H54 (cell line): ENCODE data around the gene FKBP2.

ENCODE experiments used
- DNase-seq: peaks from one replicate; pipeline ENCODE4 v3.0.0; 2011; ENCODE audit warnings: low spot score, mixed read lengths; ENCODE audit not compliant: insufficient read length
- FAIRE-seq: peaks from 3 replicates; lab custom pipeline; 2011; peaks lifted over from hg19 to GRCh38; lab: Jason Lieb, UNC
- POLR2A ChIP-seq: IDR thresholded peaks from 2 replicates; pipeline ENCODE4 v1.6.1; 2011; ENCODE audit warnings: low read depth, mild to moderate bottlenecking, low read length

Gene FKBP2

DNA sequence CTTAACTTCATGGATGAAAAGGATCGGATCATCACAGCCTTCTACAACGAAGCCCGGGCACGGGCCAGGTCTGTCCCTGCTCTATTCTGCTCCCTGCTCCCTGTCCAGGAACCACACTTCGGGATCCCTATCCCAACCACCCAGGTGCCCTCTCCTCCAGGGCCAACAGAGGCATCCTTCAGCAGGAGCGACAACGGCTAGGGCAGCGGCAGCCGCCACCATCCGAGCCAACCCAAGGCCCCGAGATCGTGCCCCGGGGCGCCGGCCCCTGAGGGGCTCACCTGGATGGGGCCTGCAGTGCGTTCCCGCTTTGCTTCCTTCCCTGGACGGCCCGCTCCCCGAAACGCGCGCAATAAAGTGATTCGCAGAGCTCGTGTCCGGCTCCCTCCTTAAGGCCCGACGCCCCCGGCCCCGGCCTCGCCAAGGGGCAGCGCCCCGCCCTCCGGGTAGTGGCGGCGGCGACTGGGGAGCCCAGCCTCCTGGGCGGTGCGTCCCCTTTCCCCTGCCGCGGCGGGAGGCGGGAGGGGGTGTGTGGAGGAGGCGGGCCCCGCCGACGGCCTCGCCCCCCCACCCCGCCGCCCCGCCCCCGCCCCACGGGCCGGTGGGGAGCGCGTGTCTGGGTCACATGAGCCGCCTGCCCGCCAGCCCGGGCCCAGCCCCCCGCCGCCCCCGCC is 6.8 kb upstream of the FKBP2 start, which contains the start of gene VEGFB:
Gene VEGFB, plus strand, starts transcription at position 672 of the 674 bp plus-strand sequence. CDS start 250 bp downstream, outside the sequence.
- TF ChIP-seq POLR2A, result no peak
- peak; percentile 67 for DNase-seq
- no peak for FAIRE-seq

DNA sequence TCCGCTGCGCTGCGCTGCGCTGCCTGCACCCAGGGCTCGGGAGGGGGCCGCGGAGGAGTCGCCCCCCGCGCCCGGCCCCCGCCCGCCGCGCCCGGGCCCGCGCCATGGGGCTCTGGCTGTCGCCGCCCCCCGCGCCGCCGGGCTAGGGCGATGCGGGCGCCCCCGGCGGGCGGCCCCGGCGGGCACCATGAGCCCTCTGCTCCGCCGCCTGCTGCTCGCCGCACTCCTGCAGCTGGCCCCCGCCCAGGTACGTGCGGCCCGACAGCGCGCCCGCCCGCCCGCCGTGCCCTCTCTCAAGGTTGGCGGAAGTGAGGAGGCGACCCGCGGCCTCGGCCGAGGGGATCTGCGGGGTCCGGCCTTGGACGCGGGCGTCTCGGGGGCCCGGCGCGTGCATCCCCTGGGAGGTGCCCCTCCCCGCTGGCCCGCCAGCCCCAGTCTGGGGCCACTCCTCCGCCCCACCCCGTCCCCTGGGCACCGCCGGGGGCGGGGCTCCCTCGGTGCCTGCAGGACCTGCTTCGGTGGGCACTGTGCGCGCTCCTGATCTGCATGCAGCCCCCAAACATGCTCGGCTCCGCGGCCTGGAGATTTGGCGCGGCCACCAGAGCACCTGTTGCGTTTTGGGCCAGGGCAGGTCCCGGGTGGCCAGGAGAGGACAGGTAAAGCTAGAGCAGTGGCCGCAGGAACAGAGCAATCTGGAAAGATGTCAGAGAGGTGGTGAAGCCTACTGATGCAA is 6.1 kb upstream of the FKBP2 start:
- DNase-seq, result no peak
- peak; percentile 43; the same call in 1 of the 2 replicates for TF ChIP-seq POLR2A
- FAIRE-seq, result no peak

DNA sequence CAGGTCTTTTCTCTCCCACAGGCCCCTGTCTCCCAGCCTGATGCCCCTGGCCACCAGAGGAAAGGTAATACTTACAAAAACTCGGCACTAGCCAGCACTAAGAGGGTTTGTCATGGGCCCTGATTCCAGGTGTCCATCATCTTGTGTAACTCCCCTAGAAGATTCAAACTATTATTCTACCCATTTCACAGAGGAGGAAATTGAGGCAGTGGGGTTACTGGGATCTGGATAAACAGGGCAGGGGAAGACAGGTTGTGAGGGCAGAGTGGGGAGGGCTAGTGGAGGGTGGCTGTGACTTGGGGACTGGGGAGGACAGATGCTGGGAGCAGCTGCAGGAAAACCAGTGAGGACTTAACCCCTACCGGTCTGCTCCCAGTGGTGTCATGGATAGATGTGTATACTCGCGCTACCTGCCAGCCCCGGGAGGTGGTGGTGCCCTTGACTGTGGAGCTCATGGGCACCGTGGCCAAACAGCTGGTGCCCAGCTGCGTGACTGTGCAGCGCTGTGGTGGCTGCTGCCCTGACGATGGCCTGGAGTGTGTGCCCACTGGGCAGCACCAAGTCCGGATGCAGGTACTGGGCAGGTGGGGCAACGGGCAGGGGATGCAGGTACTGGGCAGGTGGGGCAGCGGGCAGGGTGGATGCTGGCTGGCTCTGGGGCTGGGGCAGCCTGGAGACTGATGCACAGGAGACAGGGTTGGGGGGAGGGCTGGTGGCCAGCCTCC is 5.3 kb upstream of the FKBP2 start:
- TF ChIP-seq POLR2A, result no peak
- DNase-seq (no peak), FAIRE-seq (no peak)

DNA sequence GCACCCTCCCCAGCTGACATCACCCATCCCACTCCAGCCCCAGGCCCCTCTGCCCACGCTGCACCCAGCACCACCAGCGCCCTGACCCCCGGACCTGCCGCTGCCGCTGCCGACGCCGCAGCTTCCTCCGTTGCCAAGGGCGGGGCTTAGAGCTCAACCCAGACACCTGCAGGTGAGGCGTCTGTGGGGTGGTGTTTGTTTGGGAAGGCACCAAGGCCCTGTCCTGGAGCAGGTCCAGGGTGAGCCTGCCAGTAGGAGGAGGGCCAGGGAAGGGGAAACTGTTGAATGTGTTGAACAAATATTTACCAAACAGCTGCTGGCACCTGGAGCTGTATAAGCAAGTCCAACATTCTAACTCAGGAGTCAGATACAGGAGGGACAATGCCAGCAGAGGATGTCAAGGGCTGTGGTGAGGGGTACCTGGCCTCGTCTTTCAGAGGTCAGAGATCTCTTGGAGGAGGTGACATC is 3.4 kb upstream of the FKBP2 start:
- no peak for TF ChIP-seq POLR2A
- no peak for DNase-seq

DNA sequence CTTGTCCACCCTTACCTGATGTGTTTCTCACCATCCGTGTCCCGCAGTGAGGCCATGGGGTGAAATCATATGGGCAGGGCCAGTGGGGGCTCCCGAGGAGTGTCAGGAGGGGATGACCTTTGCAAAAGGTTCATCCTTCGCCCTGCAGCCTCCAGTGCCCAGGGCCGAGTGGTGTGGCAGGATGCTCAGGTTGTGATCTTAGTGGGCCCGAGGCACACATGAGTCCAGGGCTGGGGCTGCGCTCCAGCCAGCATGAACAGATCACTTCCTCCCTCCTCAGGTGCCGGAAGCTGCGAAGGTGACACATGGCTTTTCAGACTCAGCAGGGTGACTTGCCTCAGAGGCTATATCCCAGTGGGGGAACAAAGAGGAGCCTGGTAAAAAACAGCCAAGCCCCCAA is 2.8 kb upstream of the FKBP2 start:
- no peak for DNase-seq
- no peak for FAIRE-seq
- no peak for TF ChIP-seq POLR2A

More for the DNA sequence above, 3.4 kb upstream of the FKBP2 start:
- no peak for FAIRE-seq

DNA sequence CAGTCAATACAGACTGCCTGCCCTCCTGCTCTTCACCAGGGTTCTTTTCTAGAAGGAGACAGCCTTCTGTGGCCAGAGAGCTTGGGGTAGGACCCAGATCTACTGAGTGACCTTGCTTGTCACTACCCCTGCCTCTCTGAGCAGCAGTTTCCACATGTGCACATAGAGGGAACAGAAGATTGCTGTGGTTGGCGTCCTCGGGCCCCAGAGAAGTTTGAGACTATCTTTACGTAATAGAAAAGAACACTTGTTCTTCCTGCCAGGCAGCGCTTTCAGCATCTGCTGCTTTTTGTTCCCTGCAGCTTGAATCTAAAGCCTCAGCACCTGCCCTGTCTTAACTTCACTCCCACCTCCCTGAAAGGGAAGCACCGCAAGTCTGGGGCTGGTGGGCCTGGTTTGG is 1.9 kb upstream of the FKBP2 start:
- FAIRE-seq (no peak), DNase-seq (no peak)
- no peak for TF ChIP-seq POLR2A

DNA sequence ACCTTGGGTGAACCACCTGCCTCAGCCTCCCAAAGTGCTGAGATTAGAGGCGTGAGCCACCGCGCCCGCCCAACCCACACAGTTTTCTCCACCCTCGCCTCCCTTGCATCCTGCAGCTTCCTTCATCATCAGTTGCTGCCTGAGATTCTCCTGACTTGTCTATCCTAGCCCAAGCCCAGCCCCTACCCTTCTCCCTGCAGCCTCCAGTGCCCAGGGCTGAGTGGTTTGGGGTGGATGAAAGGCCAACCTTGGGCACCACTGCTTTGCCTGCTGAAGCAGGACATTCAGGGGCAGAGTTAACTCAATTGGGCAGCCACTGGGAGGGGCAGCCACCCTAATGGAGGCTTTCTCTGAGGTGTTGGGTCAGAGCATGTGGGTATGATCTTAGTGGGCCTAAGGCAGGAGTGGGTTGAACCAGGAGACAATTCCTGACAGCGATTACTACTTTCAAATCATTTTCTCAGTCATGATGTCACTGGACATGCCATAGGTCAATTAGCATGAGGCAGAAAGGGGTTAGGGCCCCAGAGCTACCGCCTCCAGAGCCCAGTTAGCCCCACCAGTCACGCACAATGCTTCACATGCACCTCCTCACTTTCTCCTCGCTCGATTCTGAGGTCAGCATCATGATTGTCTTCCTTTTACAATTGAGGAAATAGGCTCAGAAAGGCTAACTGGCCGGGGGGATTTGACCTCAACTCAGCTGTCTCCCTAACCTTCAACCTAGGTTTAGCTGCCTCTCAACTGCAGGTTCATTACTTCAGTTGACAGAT is 1.0 kb upstream of the FKBP2 start:
- TF ChIP-seq POLR2A, result no peak
- DNase-seq (no peak), FAIRE-seq (no peak)

DNA sequence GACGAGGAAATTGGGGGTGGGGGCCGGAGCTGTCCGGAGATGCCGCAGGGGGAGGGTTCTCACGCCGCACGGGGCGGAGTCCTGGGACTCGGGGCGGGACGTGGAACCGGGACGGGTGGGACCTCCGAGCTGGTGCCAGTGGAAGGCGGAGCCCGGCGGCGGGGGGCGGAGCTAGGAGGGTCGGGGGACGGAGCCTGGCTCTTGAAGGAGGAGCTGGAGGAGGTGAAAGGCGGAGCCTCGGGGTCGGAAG is 271 bp downstream of the FKBP2 start:
- no peak for FAIRE-seq
- peak; percentile 81 for DNase-seq

DNA sequence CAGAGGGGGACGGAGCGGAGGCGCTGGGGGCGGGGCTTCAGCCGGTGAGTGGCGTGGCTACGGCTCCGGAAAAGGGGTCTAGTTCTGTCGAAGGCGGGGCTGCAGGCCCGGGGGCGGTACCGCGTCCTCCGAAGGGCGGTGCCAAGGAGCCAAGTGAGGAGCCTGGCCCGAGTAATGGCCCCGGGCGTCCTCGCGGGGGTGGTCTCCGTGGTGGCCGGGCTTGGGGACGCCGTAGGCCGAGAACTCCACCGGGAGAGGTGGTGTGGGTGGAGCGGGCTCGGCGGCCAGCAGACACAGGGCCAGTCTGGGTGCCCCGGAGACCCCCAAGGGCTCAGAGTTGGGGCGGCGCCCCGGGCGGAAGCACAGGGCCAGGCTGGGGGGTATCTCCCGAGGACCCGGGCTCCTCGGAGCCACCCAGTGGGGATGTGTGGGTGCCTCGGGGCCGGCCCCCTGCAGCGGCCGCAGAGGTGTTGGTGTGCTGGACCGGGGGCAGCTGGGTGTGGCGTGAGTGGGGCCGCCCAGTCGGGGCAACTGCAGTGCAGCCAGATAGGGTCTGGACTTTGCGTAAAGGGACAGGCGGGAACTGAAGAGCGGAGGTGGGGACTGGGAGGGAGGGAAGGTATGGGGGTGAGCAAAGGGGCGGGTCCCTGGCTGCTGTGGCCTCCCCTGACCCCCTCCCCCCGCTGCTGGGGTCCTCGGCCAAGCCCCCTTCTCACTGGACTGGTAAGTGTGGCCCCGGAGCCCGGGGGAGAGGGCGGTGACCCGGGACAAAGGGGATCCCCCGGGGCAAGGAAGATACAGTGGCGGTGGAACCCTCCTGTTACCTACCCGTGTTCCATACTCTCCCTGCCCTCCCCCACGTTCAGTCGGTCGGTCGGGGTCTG is 838 bp downstream of the FKBP2 start:
- DNase-seq, result peak; percentile 88
- no peak for FAIRE-seq
- TF ChIP-seq POLR2A, result peak; percentile 81

More for the DNA sequence above, 271 bp downstream of the FKBP2 start:
- TF ChIP-seq POLR2A, result no peak

DNA sequence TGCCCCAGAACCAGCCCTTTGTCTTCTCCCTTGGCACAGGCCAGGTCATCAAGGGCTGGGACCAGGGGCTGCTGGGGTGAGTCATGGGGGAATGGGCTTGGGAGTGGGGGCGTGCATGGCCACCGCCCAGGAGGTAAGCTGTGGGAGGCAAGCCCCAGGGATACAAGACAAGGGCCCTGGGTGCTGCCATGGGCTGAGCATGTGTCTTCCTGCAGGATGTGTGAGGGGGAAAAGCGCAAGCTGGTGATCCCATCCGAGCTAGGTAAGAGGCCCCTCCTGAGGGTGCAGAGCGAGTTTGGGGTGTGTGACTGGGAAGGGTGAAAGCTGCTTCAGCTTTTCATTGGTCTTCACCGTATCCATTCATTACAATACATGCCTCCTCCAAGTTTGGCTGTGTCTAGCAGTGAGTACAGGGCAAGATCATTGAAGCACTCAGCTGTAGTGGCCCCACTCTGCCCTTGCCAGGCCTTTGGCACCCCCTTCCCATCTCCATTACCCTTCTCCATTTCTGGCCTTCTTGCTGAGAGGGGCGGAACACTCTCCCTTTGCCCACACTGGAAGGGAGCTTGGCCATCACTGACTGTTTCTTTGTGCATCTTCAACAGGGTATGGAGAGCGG is 2.5 kb downstream of the FKBP2 start:
- FAIRE-seq (no peak), DNase-seq (no peak)
- no peak for TF ChIP-seq POLR2A

DNA sequence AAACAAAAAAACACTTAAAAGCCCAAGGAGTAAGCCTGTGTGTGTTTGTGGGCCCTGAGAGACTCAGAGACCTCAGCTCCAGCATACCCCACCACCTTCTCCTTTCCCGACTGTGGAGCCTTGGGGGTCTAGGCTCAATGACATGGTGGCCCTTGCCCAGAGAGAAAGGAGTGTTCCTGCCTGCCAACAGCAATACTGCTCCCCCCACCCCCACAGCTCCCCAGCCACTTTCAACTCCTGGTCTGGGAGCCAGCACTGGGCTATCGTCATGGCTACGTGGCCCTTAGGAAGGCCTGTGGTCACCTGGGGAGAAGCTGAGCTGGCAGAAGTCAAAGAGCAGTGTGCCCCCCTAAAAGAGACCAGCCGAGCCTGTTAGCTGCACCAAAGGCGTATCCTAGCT is 3.2 kb downstream of the FKBP2 start:
- DNase-seq (no peak), FAIRE-seq (no peak)
- TF ChIP-seq POLR2A, result no peak

DNA sequence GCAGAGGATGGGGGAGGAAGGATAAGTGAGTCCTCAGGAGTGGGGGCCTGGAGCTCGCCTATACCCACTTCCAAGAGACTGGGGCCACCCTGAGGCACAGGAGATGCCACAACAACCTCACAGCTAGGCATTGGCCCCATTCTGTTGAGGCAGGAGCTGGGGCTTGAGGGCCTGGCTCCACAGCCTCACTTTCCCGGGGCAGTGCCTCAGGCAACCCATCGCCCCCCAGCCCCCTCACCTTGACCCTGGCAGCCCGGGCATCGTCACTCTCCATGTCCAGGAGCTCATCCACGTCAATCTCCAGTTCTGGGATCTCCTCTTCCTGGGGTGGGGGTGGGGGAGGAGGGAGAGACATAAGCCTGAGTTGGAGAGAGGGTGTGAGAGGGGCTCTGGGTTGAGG is 4.1 kb downstream of the FKBP2 start:
- no peak for TF ChIP-seq POLR2A
- no peak for FAIRE-seq
- no peak for DNase-seq
